HG02981 (cell line): ENCODE results near the gene DDX51.

Source experiments
- ATAC-seq: cut with Tn5 transposase; IDR thresholded peaks from one replicate; pipeline ENCODE4 v1.9.1; 2021; ENCODE audit warnings: mild to moderate bottlenecking, moderate library complexity; ENCODE audit not compliant: unreplicated experiment

Gene DDX51

DNA sequence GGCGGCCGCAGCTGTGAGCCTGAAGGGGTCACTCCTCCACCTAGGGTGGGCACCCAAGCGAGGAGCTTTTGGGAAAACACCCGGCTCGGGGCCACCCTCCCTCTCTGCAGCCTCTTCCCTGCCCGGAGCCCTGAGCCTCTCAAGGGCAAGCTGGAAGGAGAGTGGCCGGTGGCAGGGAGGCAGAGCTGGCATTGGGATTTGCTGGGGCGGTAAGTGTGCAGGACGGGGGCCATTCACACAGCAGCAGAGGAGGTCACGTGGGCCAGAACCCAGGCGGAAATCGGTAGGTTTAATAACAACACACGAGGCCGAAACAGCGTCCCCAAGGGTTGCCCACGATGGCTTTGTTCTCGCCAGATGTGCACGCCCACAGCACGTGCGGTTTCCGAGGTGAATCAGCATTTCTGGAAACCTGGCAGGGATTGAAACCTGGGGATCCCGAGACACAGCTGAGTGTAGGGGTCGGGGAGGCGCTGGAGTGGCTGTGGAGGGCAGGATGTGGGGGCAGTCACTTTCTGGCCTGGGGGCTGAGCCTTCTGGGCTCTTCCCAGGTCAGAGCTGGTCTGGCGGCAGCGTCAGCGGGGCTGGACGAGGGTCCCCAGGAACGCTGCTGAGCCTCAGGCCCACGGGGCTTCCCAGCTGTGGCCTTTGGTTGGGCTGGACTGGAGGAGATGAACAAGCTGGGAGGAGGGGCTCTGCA is 23.6 kb upstream of the DDX51 start:
- ATAC-seq = no peak

DNA sequence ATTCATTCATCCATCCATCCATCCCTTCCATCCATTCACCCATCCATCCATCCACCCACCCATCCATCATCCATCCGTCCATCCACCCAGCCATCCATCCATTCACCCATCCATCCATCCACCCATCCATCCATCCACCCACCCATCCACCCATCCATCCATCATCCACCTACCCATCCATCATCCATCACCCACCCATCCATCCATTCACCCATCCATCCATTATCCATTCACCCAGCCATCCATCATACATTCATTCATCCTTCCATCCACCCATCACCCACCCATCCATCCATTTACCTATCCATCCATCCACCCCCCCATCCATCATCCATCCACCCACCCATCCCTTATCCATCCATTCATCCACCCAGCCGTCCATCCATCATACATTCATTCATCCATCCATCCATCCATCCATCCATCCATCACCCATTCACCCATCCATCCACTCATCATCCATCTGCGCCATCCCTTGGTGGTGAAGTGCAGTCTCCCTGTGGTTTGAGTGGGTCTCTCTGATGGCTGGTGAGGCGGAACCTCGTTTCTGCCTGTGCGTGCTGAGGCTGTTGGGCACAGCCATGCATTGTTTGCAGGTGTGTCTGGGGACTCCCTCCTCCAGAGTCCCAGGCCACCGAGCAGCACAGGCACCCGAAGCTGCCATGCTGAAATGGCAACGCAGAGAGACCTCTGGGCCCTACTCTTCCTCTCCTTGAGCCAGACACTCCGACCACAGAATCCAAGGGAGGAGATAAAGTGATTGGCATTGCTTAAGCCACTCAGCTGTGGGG is 22.9 kb upstream of the DDX51 start:
- no peak for ATAC-seq

DNA sequence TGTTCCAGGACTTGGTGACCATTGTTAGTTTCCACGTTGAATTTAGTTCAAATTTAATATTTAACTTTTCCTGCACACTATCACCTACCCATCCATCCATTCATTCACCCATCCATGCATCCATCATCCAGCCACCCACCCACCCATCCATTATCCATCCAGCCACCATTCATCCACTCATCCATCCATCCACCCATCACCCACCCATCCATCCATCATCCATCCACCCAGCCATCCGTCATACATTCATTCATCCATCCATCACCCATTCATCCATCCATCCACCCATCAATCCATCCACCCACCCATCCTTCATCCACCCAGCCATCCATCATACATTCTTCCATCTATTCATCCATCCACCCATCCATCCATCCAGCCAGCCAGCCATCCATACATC is 22.0 kb upstream of the DDX51 start:
- ATAC-seq = no peak

DNA sequence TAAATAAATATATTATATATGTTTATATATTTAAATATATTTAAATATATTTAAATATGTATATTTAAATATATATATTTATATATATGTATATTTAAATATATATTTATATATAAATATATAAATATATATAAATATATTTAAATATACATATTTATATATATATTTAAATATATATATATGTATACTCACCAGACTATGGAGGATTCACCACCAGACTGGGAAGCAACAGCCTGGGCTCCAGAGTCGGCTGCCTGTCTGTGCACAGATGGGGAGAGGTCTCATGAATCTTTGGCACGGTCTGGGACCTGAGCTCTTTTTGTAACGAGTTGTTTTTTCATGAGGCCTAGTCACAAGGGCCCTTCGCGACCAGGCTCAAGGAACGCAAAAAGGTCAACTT is 21.5 kb upstream of the DDX51 start:
- no peak for ATAC-seq

DNA sequence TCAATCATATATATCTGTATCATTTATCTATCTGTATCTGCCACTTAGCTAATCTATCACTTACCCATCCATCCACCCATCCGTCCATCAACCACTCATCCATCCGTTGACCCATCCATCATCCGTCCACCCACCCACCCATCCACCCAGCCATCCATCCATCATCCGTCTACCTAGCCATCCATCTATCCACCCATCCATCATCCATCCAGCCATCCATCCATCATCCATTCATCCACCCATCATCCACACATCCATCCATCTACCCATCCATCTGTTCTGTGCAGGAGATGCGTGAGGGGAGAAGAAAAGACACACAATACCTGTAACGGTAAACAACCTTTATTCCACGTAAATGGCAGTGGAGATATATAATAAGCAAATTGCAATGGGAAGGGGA is 20.3 kb upstream of the DDX51 start:
- ATAC-seq = no peak

DNA sequence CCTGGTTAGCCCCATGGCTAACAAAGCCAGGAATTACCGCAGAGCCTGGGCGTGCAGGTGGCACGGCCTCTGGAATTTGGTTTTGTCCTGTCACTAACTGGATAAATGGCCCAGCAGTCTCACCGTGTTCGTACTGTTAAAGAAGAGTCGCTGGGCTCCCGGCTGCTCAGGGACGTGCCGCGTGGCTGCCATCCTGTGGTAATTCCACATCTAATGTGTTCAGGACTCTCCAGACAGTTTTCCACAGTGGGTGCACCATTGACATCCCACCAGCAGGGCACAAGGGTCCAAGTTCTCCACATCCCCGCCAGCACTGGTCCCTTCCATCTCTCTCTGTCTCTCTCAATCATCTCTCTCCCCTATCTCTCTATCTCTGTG is 19.8 kb upstream of the DDX51 start:
- ATAC-seq = no peak

DNA sequence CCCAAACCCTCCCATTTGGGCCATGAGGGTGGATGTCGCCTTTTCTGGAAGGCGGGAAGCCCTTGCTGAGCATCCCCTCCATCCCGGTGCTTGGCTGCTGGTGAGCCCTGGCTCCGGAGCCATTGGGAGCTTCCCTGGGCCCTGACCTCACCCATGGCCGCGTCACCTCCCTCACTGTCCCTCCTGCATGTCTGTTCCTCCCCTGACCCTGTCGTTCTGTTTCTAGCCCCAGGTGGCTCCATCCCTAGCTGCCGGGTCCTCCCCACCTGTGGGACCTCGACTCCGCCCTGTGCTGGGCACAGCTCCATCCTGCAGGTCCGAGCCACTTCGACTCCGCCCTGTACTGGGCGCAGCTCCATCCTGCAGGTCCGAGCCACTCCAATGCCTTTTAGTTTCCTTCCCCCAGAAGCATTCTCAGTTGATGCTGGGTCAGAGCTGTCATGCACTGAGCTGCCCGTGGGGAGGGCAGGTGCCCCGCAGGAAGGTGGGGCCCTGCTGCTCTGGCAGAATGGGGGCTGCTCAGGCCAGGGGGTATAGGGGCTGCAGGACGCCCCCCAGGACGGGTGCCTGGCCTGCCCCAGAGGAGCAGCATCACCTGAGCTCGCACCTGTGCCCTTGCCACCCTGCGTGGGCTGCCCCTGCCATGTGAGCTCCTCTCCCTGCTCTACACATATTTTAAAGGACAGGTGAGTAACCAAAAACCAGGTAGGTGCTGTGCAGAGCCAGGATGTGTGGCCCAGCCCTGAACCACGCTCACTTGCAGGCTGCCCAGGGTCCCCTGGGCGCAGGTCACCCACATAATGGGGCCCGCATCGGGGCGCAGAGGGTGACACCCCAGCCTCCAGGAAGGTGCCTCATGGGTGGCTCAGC is 19.2 kb upstream of the DDX51 start:
- ATAC-seq = no peak

DNA sequence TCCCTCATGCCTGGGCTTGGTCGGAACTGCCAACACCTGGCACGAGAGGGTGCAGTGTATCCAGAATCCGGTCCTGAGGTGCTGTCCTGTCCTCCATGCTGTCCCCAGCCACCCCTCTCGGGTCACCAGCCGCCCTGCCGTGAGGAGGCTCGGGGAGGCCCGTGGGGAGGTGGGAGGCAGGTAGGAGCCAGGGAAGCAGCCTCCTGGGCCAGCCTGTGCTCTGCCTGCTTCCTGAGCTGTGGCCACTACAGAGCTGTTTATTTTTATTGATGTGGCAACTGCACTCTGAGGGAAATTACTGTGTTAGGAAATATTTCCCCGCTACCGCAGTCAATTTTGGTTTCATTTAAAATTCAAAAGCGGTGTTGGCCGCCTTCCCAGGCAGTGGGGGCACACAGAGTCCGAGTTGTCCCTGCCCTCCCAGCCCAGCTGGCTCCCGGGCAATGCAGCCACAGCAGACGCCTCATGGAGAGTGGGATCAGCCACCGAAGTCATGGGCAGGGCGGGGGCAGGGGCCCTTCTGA is 18.5 kb upstream of the DDX51 start:
- ATAC-seq = no peak

DNA sequence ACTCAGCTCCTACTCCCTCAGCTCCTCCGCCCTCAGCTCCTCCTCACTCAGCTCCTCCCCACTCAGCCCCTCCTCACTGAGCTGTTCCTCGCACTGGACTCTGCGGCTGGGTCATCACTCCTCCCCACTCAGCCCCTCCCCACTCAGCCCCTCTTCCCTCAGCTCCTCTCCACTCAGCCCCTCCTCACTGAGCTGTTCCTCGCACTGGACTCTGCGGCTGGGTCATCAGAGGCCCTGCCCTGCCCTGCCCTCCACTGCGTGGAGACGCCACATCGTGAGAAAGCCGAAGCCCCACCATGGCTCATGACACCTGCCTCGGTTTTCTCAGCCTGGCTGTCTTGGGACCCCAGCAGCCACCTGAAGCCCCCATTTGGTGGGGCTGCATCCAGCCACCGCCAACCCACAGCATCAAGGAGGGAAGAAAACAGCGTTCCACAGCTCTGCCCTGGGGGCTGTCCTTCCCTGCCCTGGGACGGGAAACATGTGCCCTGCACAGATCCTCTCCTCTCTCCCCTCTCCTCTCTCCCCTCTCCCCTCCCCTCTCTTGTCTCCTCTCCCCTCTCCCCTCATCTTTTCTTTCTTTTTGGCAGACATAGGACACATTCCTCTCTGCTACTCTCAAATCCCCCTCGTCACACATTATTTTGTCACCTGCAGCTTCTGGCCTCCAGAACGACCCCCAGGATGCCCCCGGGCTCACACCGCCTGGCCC is 17.8 kb upstream of the DDX51 start:
- ATAC-seq = no peak

DNA sequence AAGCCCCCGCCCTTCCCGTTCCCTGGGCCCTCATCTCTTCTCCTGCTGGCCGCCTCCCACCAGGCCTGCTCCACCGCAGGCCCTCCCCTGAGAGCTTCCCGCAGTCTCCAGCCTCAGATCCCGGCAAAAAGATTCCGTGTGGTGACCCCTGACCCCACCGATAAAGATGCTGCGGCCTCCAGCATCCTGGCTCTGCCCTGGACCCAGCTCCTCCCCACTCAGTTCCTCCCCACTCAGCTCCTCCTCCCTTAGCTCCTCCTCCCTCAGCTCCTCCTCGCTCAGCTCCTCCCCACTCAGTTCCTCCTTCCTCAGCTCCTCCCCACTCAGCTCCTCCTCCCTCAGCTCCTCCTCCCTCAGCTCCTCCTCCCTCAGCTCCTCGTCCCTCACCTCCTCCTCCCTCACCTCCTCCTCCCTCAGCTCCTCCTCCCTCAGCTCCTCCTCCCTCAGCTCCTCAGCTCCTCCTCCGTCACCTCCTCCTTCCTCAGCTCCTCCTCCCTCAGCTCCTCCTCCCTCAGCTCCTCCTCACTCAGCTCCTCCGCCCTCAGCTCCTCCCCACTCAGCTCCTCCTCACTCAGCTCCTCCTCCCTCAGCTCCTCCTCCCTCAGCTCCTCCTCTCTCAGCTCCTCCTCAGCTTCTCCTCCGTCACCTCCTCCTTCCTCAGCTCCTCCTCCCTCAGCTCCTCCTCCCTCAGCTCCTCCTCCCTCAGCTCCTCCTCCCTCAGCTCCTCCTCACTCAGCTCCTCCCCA is 17.1 kb upstream of the DDX51 start:
- no peak for ATAC-seq

DNA sequence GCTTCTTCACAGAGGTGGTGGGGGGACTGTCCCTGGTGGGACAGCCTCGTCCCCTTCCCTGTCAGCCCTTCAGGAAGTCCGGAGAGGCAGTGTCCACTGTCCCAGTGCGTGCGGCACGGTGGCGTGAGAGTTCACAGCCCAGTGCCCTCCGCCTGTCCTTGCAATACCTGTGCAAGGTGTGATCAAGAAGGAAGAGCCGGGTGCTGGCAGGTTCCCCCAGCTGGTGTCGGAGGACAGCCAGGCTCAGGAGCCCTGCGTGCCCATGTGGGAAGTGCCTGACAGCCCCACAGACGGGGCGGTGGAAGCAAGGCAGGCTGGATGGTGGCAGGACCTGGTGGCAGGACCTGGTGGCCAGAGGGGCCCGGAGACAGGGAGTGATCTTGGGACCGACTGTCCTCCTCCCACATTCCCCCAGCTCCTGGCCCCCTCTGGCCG is 16.5 kb upstream of the DDX51 start:
- ATAC-seq = no peak

DNA sequence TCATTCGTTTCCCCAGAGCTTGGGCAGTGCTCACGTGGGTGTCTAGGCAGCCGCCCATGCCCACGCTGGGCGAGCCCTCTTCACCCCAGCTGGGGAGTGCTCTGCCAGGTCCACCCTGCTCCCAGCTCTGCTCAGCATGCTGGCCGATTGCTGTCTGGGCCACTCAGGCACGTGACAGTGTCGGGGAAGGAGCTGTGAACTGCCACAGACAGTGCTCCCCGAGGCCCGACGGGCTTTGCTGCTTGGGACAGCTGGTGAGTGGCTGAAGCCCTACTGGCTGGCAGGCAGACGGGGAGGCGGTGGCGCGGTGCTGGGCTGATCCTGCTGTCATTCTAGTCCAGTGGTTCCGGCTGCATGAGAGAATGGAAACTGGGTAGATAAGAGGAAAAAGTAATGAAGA is 15.9 kb upstream of the DDX51 start:
- ATAC-seq = no peak

DNA sequence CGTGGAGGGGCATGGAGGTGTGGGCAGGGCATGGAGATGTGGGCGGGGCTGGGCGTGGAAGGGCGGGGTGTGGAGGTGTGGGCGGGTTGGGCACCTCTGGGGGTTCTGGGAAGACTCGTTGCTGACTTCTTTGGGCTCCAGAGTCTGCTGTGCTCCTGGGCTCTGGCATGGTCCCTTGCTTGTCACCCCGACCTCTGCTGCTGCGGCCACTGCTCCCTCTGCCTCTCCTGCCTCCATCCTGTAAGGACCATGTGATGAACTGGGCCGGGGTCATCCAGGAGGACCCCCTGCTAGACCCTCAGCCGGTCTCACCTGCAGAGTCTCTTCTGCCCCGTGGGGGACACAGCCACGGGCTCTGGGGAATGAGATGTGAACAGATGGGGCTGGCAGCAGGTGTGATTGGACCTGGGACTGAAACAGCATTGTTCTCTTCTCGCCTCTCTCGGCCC is 15.5 kb upstream of the DDX51 start:
- no peak for ATAC-seq

DNA sequence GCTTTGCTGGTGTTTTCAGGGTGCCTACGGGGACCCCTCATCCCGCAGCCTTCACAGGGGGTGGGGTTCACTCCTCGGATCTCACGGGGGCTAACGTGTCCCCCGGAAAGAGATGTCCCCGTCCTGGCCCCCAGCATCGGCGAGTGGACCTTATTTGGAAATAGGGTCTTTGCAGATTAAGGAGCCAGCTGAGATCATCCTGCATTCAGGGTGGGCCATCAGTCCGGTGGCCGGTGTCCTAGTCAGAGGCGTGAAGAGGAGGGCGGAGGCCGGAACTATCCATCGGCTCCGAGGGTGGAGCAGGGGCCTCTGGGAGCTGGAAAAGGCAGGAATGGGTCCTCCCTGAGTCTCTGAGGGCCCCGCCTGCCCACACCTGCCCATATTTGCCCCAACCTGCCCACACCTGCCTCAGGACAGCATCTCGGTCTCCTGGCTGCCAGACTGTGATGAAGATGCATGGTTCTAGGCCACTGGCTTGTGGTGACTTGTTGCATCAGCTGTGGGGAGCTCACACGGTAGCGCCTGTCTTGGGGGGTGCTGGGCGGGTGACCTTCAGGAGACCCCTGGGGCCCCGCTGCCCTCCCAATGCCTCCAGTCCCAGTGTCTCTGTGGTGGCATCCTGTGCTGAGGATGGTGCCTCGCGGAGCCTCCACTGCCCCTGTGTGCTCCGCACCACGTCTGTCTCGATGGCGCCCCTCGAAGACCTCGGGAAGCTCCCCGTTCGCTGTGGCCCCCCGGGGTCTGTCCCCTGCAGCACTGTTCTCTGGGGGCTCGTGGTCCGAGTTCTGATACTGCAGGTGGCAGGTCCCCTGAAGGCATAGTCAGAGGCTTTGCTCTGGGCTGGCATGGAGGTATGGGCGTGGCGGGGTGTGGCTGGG is 14.8 kb upstream of the DDX51 start:
- no peak for ATAC-seq

DNA sequence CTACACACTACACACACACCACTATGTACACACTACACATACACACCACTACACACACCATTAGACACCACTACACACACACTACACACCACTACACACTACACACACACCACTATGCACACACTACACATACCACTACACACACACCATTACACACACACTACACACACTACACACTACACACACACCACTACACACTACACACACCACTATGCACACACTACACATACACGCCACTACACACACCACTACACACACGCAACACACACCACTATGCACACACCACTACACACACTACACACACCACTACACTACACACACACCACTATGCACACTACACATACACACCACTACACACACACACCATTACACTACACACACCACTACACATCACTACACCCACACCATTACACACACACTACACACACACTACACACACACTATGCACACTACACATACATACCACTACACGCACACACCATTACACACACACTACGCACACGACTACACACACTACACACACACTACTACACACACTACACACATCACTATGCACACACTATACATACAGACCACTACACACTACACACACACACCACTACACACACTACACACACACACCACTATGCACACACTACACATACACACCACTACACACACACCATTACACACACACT is 13.8 kb upstream of the DDX51 start:
- no peak for ATAC-seq

DNA sequence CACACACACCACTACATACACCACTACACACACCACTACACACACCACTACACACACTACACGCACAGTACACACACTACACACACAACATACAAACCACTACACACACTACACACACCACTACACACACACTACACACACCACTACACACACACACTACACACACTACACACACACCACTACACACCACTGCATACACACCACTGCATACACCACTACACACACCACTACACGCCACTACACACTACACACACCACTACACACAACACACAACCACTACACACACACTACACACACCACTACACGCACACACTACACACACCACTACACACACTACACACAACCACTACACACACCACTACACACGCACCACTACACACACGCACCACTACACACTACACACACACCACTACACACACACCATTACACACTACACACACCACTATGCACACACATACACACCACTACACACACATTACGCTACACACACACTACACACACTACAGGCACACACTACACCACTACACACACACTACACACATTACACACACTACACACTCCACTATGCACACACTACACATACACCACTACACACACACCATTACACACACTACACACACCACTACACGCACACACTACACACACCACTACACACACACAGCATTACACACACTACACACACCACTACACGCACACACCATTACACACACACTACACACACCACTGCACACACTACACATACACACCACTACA is 12.6 kb upstream of the DDX51 start:
- ATAC-seq = no peak

DNA sequence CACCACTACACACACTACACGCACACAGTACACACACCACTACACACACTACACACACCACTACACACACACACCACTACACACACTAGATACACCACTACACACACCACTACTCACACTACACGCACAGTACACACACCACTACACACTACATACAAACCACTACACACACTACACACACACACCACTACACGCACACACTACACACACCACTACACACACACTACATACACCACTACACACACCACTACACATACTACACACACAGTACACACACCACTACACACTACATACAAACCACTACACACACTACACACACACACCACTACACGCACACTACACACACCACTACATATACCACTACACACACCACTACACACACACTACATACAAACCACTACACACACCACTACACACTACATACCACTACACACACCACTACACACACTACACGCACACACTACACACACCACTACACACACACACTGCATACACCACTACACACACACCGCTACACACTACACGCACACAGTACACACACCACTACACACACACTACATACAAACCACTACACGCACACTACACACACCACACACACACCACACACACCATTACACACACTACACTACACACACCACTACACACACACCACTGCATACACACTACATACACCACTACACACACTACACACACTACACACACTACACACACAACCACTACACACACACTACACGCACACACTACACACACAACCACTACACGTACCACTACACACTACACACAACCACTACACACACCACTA is 11.9 kb upstream of the DDX51 start:
- ATAC-seq = no peak
